RCC 7860 (cell line): ENCODE results near the gene MYH9.
"Not testable (repeated sequence)": the region's sequence is repeated elsewhere in the genome, so short reads cannot be mapped to it uniquely, and the experiment has no call there.

Experiments
- DNase-seq: peaks from one replicate; pipeline ENCODE4 v3.0.0-alpha.2; 2015; ENCODE audit warnings: low spot score
- FAIRE-seq: peaks from 2 replicates; lab custom pipeline; 2012; peaks lifted over from hg19 to GRCh38; lab: Jason Lieb, UNC

The MYH9 gene

GRCh38 chr22:36387959-36388726 lies at the start of gene MYH9:
Gene MYH9, minus strand, starts transcription at chr22:36387967. Its CDS starts 38,731 bp downstream, at chr22:36349236.
- DNase-seq: peak; percentile 98
- peak; percentile 90 for FAIRE-seq

GRCh38 chr22:36435516-36436415 lies 48.0 kb upstream of the MYH9 start:
- DNase-seq (peak; percentile 50), FAIRE-seq (no peak)

- DNase-seq: no peak
Measured at GRCh38 chr22:36433318-36434231, 45.8 kb upstream of the MYH9 start.

GRCh38 chr22:36432592-36433317 lies 45.0 kb upstream of the MYH9 start:
- FAIRE-seq (no peak), DNase-seq (no peak)

More at GRCh38 chr22:36433318-36434231, 45.8 kb upstream of the MYH9 start:
- no peak for FAIRE-seq

GRCh38 chr22:36431977-36432376 lies 44.2 kb upstream of the MYH9 start:
- no peak for DNase-seq
- no peak for FAIRE-seq

- FAIRE-seq: peak; percentile 24
Measured at GRCh38 chr22:36430863-36431262, 43.1 kb upstream of the MYH9 start.

GRCh38 chr22:36427952-36428351 lies 40.2 kb upstream of the MYH9 start:
- FAIRE-seq, DNase-seq: not testable (repeated sequence)

More at GRCh38 chr22:36430863-36431262, 43.1 kb upstream of the MYH9 start:
- peak; percentile 26 for DNase-seq

- DNase-seq: peak; percentile 13
- no peak for FAIRE-seq
Measured at GRCh38 chr22:36425977-36426523, 38.3 kb upstream of the MYH9 start.

GRCh38 chr22:36424901-36425579 lies 37.3 kb upstream of the MYH9 start:
- FAIRE-seq: no peak
- no peak for DNase-seq

- FAIRE-seq, DNase-seq: not testable (repeated sequence)
Measured at GRCh38 chr22:36424466-36424865, 36.7 kb upstream of the MYH9 start.

GRCh38 chr22:36423461-36424404 lies 36.0 kb upstream of the MYH9 start:
- FAIRE-seq: no peak
- DNase-seq: no peak

- no peak for FAIRE-seq
- no peak for DNase-seq
Measured at GRCh38 chr22:36422287-36423014, 34.7 kb upstream of the MYH9 start.

- FAIRE-seq: no peak
- peak; percentile 60 for DNase-seq
Measured at GRCh38 chr22:36419912-36420882, 32.4 kb upstream of the MYH9 start.

- FAIRE-seq: no peak
- DNase-seq: no peak
Measured at GRCh38 chr22:36419177-36419911, 31.6 kb upstream of the MYH9 start.

GRCh38 chr22:36417281-36417686 lies 29.5 kb upstream of the MYH9 start:
- DNase-seq (peak; percentile 67), FAIRE-seq (peak; percentile 44)
